GM10266 (cell line): ENCODE results near the gene TTYH3.
"Not testable (repeated sequence)": the region's sequence is repeated elsewhere in the genome, so short reads cannot be mapped to it uniquely, and the experiment has no call there.

Experiments used
- DNase-seq: peaks from one replicate; pipeline ENCODE4 v3.0.0; 2012; ENCODE audit errors: extremely low spot score
- CTCF ChIP-seq: IDR thresholded peaks from 2 replicates; pipeline ENCODE4 v1.5.1; 2012; ENCODE audit warnings: mild to moderate bottlenecking, low read depth; ENCODE audit not compliant: control insufficient read depth, insufficient read depth; ENCODE audit errors: missing control alignments

The TTYH3 gene

GRCh38 chr7:2607923-2608904 is 23.6 kb upstream of the TTYH3 start:
- DNase-seq, result no peak
- no peak for TF ChIP-seq CTCF

- DNase-seq, result peak; percentile 81
- TF ChIP-seq CTCF, result peak; percentile 46
Measured at GRCh38 chr7:2608921-2609411, 22.8 kb upstream of the TTYH3 start.

- DNase-seq, result not testable (repeated sequence)
Measured at GRCh38 chr7:2609646-2610045, 22.1 kb upstream of the TTYH3 start.

- TF ChIP-seq CTCF, result no peak
- no peak for DNase-seq
Measured at GRCh38 chr7:2610466-2610865, 21.3 kb upstream of the TTYH3 start.

GRCh38 chr7:2610898-2611297 is 20.9 kb upstream of the TTYH3 start:
- DNase-seq, result no peak
- no peak for TF ChIP-seq CTCF

- no peak for DNase-seq
- TF ChIP-seq CTCF, result no peak
Measured at GRCh38 chr7:2611401-2611800, 20.4 kb upstream of the TTYH3 start.

- no peak for TF ChIP-seq CTCF
- no peak for DNase-seq
Measured at GRCh38 chr7:2611922-2612321, 19.9 kb upstream of the TTYH3 start.
